RWPE1 (cell line): ENCODE measurements around the gene COPE.

Source experiments
- CTCF ChIA-PET: fragments of 350-600 bp; sonication (Branson Sonifier 250); formaldehyde crosslinking; extraction: SDS; loops from one replicate; lab custom pipeline; 2021; lab: Yijun Ruan, JAX
- POLR2A ChIA-PET: fragments of 400-600 bp; formaldehyde crosslinking; extraction: SDS; loops from one replicate; lab custom pipeline; 2020; ENCODE audit warnings: antibody characterized with exemption; ENCODE audit not compliant: low non-redundant PET; lab: Yijun Ruan, JAX
- DNase-seq: peaks from one replicate; pipeline ENCODE4 v3.0.0; 2012; ENCODE audit warnings: low spot score
- H3K27ac ChIP-seq: fragments of 450-650 bp; 2 replicates; pipeline ENCODE4 v1.5.1; 2017
- TF ChIP-seq, protein P1 (sequence below): fragments of 450-650 bp; conservative IDR thresholded peaks from 2 replicates; pipeline ENCODE4 v1.5.1; 2017; ENCODE audit warnings: low read depth, mild to moderate bottlenecking

Gene COPE

DNA sequence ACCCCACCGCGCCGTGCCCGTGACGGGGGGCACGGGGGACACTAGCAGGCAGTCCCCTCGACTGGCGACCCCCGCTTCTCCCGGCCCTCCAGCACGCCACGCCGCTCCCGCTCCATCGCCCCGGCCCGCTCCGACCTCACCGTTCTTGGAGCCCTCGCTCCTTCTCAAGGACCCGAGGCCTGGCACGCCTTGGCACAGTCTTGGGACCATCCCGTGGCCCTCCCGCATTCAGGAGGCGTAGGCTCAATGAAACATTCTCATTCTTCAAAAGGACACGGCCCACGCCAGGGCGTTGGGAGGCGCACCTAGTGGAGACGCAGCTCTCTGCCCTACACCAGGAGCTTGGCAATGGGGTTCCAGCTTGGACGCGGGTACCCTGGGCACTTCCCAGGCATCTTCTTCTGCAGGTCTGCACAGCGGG is 22.8 kb downstream of the COPE start:
- CTCF ChIA-PET = interaction anchor here (0.5 to 1.1 kb wide), 4 partner anchors 30 to 493 kb away, joined by 3 to 4 read pairs (median 4); no protein-coding TSS in a partner anchor
- DNase-seq = peak; percentile 54
- TF ChIP-seq, protein P1, sequence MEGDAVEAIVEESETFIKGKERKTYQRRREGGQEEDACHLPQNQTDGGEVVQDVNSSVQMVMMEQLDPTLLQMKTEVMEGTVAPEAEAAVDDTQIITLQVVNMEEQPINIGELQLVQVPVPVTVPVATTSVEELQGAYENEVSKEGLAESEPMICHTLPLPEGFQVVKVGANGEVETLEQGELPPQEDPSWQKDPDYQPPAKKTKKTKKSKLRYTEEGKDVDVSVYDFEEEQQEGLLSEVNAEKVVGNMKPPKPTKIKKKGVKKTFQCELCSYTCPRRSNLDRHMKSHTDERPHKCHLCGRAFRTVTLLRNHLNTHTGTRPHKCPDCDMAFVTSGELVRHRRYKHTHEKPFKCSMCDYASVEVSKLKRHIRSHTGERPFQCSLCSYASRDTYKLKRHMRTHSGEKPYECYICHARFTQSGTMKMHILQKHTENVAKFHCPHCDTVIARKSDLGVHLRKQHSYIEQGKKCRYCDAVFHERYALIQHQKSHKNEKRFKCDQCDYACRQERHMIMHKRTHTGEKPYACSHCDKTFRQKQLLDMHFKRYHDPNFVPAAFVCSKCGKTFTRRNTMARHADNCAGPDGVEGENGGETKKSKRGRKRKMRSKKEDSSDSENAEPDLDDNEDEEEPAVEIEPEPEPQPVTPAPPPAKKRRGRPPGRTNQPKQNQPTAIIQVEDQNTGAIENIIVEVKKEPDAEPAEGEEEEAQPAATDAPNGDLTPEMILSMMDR = no peak
- POLR2A ChIA-PET = no interaction called here
- H3K27ac ChIP-seq = no peak overlapping the region

DNA sequence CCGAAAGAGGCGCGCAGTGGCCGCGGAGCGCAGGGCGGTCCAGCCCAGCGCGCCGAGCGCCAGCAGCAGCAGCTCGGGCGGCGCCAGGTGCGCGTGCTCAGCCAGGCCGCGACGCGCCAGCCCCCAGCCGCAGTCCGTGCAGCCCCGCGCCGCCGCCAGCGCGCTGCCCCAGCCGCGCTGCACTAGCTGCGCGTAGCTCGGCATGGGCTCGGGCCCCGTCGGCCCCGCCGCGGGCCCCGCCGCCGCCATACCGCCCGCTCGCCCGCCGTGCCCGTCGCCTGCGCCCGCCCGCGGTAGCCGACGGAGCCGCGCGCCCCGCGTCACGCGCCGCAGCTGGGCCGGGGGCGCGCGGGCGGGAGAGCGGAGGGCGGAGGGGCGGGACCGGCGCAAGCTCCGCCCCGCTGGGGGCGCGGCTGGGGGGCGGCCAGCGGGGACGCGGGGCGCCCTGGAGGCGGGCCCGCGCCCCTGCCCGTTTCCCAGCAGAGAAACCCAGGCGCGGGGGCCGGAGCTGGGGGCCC is 23.3 kb downstream of the COPE start, which contains the start of gene CERS1:
CERS1 (minus strand) TSS at position 335 of the 518 bp plus-strand sequence; CDS start at position 249, 86 bp downstream.
- DNase-seq = no peak
- TF ChIP-seq, protein P1 = no peak
- ChIA-PET CTCF (interaction anchor here (0.5 to 0.6 kb wide), 2 partner anchors 105 to 301 kb away, joined by 3 read pairs; no protein-coding TSS in a partner anchor), POLR2A (interaction anchor here (0.6 kb wide), 1 partner anchor 22 kb away, joined by 3 read pairs; no protein-coding TSS in a partner anchor)
- no peak within 1 kb of the TSS for H3K27ac ChIP-seq

DNA sequence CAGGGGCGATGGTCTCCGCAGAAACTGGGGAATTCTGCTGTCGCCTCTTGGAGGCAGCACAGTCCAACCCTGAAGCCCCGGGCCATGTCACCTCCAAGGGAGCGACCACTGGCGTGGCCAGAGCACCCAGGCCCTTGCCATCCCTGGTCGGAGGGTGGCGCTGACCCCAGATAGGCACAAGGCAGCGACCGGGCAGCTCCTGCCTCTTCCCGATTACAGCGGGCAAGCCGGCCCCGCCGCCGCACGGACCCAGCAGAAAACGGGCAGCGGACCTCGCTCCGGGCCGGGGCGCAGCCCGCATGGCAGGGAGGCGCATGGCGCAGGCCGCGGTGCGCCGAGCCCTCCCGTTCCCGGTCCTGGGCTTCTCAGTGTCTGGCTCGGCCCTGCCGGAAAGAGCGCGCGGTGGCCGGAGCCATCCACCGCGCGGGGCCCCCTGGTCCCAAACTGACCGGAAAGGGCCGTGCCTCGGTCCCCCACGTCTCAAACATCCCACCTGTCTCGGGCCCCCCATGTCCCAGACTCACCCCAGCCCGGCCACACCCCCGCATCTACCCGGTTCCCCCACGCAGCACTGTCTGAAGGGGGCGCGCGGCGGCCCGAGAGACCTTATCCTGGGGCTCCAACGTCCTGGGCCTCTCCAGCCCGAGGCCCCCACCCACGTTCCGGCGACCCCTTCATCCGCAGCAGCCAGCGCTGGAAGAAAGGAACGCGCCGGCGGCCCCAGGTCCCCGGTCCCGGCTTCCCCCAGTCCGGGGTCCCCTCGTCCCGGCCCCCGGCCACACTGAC is 24.0 kb downstream of the COPE start:
- POLR2A ChIA-PET = interaction anchor here (0.6 kb wide), 1 partner anchor 30 kb away, joined by 6 read pairs; no protein-coding TSS in a partner anchor
- TF ChIP-seq, protein P1 = peak; percentile 54
- H3K27ac ChIP-seq = no peak overlapping the region
- peak; percentile 49 for DNase-seq
- CTCF ChIA-PET = interaction anchor here (0.5 to 2.0 kb wide), 4 partner anchors 10 to 445 kb away, joined by 3 to 7 read pairs (median 3); no protein-coding TSS in a partner anchor

DNA sequence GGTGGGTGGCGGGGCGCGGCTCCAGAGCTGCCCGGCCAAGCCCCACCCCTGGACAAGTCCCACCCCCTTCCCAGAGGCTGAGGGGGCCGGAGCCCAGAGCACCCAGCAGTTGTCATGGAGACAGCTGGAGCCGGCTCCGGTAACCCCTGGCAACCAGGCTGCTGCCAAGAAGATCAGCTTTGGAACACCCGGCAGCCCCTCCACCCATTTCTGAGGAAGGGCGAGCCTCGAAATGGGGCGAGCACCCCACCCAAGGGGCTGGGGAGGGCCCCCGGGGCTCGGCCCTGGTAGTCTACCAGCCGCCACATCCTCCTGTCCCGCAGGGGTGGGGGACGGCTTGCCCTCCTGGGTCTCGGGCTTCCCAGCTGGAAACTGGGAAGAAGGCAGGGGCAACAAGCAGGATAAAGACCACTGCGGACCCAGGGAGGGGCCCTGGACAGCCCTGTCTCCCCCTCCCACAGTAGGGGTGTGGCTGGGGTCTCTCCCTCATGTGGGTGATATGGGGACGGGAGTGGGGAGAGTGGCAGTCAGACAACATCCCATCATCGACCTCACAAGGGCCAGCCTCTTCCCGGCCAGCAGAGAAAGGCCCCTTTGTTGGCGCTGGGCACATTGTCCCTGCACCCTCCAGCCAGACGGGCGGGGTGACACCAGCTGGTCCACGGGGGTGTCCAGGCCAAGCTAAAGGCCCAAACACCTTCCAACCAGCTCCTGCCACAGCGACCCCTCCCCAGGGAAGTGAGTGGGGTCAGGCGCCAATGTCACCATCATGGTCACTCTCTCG is 24.7 kb downstream of the COPE start:
- H3K27ac ChIP-seq = no peak overlapping the region
- ChIA-PET CTCF (interaction anchor here (0.6 to 2.0 kb wide), 5 partner anchors 12 to 444 kb away, joined by 3 to 7 read pairs (median 4); no protein-coding TSS in a partner anchor), POLR2A (interaction anchor here (0.6 kb wide), 1 partner anchor 30 kb away, joined by 6 read pairs; no protein-coding TSS in a partner anchor)
- DNase-seq = peak; percentile 50
- TF ChIP-seq, protein P1 = no peak

DNA sequence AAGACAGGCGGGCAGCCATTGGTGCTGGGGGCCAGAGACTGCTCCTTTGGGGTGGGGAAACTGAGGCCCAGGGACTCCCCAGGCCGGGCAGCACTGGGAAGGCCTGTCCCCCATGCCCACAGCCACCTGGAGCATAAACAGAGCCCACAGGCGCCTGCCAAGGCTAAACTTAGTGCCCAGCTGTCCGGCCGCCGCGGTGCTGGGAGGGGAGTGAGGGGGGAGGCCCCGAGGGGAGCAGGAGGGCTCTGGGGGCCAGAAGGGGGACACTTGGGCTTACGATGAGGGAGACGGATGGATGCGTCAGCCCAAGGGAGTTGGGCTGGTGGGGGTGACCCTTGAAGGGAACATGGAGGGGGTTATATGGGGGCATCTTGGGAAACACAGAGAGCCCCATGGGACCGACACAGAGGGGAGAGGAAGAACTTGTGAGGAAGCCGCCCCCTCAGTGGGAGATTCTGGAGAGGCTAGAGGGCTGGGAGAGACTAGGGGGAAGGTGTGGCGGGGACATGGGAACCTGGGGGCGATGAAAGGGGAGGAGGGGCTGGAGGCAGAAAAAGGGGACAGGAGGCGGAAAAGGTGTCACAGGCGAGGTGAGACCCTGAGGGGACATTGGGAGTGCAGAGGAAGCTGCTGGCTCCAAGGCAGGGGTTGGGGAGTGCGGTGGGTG is 25.5 kb downstream of the COPE start:
- no peak for DNase-seq
- POLR2A ChIA-PET = no interaction called here
- H3K27ac ChIP-seq = no peak overlapping the region
- TF ChIP-seq, protein P1 = no peak
- CTCF ChIA-PET = interaction anchor here (0.6 to 2.0 kb wide), 3 partner anchors 26 to 93 kb away, joined by 4 to 7 read pairs (median 5); no protein-coding TSS in a partner anchor
